HUES64 (cell line): ENCODE data around the gene EIF2B4. TPM values are rescaled to one million over a fixed set of nuclear protein-coding genes. Genes with fewer than 3 reads are reported as not detected.

Source experiments
- H3K27ac ChIP-seq: 2 replicates; pipeline ENCODE4 v1.7.0; 2013; ENCODE audit warnings: low read depth, low read length, inconsistent platforms
- H3K27me3 ChIP-seq: 2 replicates; pipeline ENCODE4 v1.6.1; 2013; ENCODE audit warnings: mild to moderate bottlenecking, low read length; ENCODE audit not compliant: insufficient read depth
- H3K36me3 ChIP-seq: 2 replicates; pipeline ENCODE4 v1.6.1; 2013; ENCODE audit warnings: mild to moderate bottlenecking, low read length; ENCODE audit not compliant: insufficient read depth
- H3K4me1 ChIP-seq: 2 replicates; pipeline ENCODE4 v1.6.1; 2013; ENCODE audit warnings: mild to moderate bottlenecking, low read length, moderate library complexity; ENCODE audit not compliant: insufficient read depth
- H3K4me3 ChIP-seq: 2 replicates; pipeline ENCODE4 v1.5.1; 2013; ENCODE audit warnings: mild to moderate bottlenecking, low read length, moderate library complexity
- H3K9ac ChIP-seq: 2 replicates; pipeline ENCODE4 v1.6.1; 2013; ENCODE audit warnings: mild to moderate bottlenecking, low read depth, low read length
- H3K9me3 ChIP-seq: 2 replicates; pipeline ENCODE4 v1.6.1; 2013; ENCODE audit warnings: low read depth, low read length; ENCODE audit not compliant: insufficient read depth
- WGBS: fragments of 150-250, 120-280 bp; methylation state at CpG from one replicate; pipeline ENCODE4 v1.1.7; 2013; ENCODE audit warnings: missing lambda C conversion rate; 5-methylcytosine and 5-hydroxymethylcytosine counted together
- polyA plus RNA-seq, 2 experiments: library from polyadenylated mRNA; stranded (reverse); fragments of 50-300 nt; gene quantifications; one replicate each; pipeline ENCODE4 v1.2.3, GENCODE V29; 2013

EIF2B4 gene
- 50.7 TPM for polyA plus RNA-seq (2013, experiment 1 of 2)
- polyA plus RNA-seq (2013, experiment 2 of 2) = 46.6 TPM

DNA sequence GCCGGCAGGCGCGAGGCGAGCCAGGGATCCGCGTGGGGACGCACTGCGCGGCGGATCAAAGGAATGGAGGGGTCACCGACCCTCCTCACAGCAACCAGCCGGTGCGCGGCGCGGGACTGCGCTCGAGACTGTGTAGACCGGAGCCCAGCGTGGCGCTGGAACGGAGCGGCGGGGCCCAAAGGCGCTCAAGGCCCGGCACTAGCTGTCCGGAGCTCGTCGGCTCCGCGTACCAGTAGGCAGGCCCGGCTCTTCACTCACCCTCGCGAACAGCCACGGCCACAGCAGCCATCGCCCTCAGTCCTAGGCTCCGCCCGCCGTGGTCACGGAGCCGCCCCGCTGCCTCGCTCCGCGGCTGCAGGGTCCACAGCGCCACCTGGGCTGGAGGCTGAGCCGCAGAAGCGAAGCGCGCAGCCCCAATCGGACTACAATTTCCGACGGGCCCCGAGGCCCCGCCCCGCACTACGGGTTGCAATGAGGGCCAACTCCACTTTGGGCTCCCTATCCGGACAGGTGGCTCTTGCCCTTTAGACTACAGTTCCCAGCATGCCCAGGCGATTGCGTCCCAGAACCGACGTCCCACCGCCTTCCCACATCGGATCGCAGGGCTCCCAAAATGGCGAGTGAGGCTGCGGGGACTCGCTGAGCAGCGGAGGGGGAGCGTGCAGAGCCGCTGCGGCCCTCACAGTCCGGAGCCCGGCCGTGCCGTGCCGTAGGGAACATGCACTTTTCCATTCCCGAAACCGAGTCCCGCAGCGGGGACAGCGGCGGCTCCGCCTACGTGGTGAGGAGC, at the start of gene EIF2B4, which contains the start of gene SNX17:
Gene EIF2B4, minus strand, starts transcription at position 313 of the 790 bp plus-strand sequence. Its CDS starts 24 bp downstream, at position 289.
Gene SNX17, plus strand, starts transcription at position 591 of the 790 bp plus-strand sequence. Its CDS starts 128 bp downstream, at position 719.
- under 1% methylated on average over 85 of the region's 85 CpGs for WGBS
- peak within 1 kb of the TSS; percentile 69 for H3K27ac ChIP-seq
- peak within 1 kb of the TSS; percentile 98 for H3K4me3 ChIP-seq
- H3K4me1 ChIP-seq = peaks cover 9% of the 10 kb centered on the region; the same call in 1 of the 2 replicates
- H3K27me3 ChIP-seq = no peaks in the 10 kb centered on the region
- H3K36me3 ChIP-seq = peaks cover 63% of the 10 kb centered on the region
- H3K9me3 ChIP-seq = no peaks in the 10 kb centered on the region
- H3K9ac ChIP-seq = peak within 1 kb of the TSS; percentile 93

GRCh38 chr2:27416151-27416550, 46.0 kb upstream of the EIF2B4 start:
- no peaks in the 10 kb centered on the region for H3K4me1 ChIP-seq
- no peaks in the 10 kb centered on the region for H3K27me3 ChIP-seq
- no peak overlapping the region for H3K27ac ChIP-seq
- no peak overlapping the region for H3K9ac ChIP-seq
- H3K36me3 ChIP-seq = no peaks in the 10 kb centered on the region
- H3K4me3 ChIP-seq = no peak overlapping the region
- WGBS = 93% methylated on average over 6 of the region's 6 CpGs
- H3K9me3 ChIP-seq = no peaks in the 10 kb centered on the region

DNA sequence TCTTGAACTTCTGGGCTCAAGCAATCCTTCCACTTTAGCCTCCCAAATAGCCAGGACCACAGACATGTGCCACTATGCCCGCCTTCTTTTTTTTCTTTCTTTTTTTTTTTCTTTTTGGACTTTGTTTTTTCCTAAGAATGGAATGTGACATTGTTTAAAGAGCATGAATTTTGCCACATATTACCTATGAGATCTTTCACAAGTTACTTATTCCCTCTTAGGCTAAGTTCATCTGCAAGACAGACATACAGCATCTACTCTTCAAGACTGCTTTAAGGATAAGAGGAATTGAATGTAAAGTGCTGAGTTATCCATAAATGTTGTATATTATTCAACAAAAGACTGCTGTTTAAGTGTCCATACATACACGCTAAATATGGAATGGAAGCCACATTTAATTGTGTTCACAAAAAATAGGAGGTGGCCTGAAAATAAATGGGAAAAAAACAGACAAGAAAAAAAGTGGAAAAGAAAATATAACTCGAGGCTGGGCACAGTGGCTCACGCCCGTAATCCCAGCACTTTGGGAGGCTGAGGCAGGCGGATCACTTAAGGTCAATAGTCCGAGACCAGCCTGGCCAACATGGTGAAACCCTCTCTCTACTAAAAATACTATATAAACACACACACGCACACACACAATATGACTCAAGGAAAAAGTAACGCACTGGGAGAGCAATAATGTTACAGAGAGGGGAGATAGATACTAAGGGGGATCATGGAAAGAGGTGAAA, 42.4 kb upstream of the EIF2B4 start:
- whole genome bisulfite sequencing = 92% methylated on average over 7 of the region's 9 CpGs
- Histone ChIP-seq H3K27ac (no peak overlapping the region), H3K9ac (no peak overlapping the region)

DNA sequence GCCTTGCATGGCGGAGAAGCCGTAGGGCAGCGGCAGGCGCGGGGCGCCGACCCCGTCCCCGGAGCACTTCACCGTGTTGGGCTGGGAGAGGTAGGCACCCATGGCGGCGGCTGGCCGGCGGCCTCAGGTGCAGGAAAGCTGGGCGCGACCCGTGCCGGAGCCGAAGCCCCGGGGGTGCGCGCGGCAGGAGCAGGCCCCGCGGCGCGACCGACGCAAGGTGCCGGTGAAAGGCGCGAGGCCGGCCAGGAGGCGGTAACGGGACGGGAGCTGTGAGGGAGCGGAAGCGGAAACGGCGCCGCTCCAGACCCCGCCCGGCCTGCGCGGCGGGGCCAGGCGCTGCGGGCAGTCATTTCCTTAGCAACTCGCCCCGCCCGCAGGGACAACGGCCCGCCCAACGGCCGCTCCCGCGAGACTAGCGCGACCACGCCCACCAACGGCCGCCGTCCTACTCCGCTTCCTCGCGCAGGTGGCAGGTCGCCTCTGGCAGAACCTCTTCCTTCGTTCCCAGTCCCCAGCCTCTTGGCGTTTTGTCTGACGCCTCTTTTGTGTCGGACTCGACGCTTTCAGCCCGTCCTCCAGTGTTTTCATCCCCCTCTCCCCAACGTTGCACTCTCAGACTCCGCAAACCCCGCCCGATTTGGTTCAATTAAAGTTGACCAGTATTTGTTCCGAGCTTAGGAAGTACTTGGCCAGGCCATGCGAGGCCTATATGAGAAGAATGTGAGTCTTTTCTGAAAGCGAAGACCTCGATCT, 39.4 kb upstream of the EIF2B4 start, which contains the start of gene PPM1G:
Gene PPM1G, minus strand, starts transcription at position 271 of the 753 bp plus-strand sequence. Its CDS starts 169 bp downstream, at position 102.
- peaks cover 4% of the 10 kb centered on the region; the same call in 1 of the 2 replicates for H3K4me1 ChIP-seq

More for the DNA sequence above, 42.4 kb upstream of the EIF2B4 start:
- peaks cover under 1% of the 10 kb centered on the region for H3K36me3 ChIP-seq
- H3K27me3 ChIP-seq = no peaks in the 10 kb centered on the region
- peaks cover 4% of the 10 kb centered on the region; the same call in 1 of the 2 replicates for H3K4me1 ChIP-seq
- H3K4me3 ChIP-seq = no peak overlapping the region
- H3K9me3 ChIP-seq = no peaks in the 10 kb centered on the region

GRCh38 chr2:27408601-27409320, 38.6 kb upstream of the EIF2B4 start:
- Histone ChIP-seq H3K9ac (peak overlapping the region; percentile 92), H3K36me3 (peaks cover 11% of the 10 kb centered on the region), H3K27ac (peak overlapping the region; percentile 89), H3K4me3 (peak overlapping the region; percentile 92), H3K4me1 (peaks cover 4% of the 10 kb centered on the region; the same call in 1 of the 2 replicates), H3K27me3 (no peaks in the 10 kb centered on the region), H3K9me3 (no peaks in the 10 kb centered on the region)
- WGBS = under 1% methylated on average over 33 of the region's 33 CpGs

More for the DNA sequence above, 39.4 kb upstream of the EIF2B4 start, which contains the start of gene PPM1G:
- H3K27me3 ChIP-seq = no peaks in the 10 kb centered on the region
- WGBS = 4% methylated on average over 82 of the region's 82 CpGs
- peak within 1 kb of the TSS; percentile 92 for H3K4me3 ChIP-seq
- peaks cover 7% of the 10 kb centered on the region for H3K36me3 ChIP-seq
- H3K9ac ChIP-seq = peak within 1 kb of the TSS; percentile 92
- peak within 1 kb of the TSS; percentile 89 for H3K27ac ChIP-seq
- no peaks in the 10 kb centered on the region for H3K9me3 ChIP-seq

GRCh38 chr2:27407798-27408491, 37.8 kb upstream of the EIF2B4 start:
- peaks cover 4% of the 10 kb centered on the region; the same call in 1 of the 2 replicates for H3K4me1 ChIP-seq
- peak overlapping the region; percentile 92; the same call in 1 of the 2 replicates for H3K9ac ChIP-seq
- no peaks in the 10 kb centered on the region for H3K9me3 ChIP-seq
- 46% methylated on average over 12 of the region's 16 CpGs for WGBS
- no peak overlapping the region for H3K27ac ChIP-seq
- H3K27me3 ChIP-seq = no peaks in the 10 kb centered on the region
- H3K4me3 ChIP-seq = peak overlapping the region; percentile 92
- H3K36me3 ChIP-seq = peaks cover 14% of the 10 kb centered on the region

GRCh38 chr2:27400348-27401135, 30.4 kb upstream of the EIF2B4 start:
- H3K4me3 ChIP-seq = no peak overlapping the region
- H3K4me1 ChIP-seq = no peaks in the 10 kb centered on the region
- no peak overlapping the region for H3K27ac ChIP-seq
- peaks cover 25% of the 10 kb centered on the region; the same call in 1 of the 2 replicates for H3K36me3 ChIP-seq
- H3K9ac ChIP-seq = no peak overlapping the region
- WGBS = 100% methylated on average over 1 of the region's 2 CpGs
- no peaks in the 10 kb centered on the region for H3K9me3 ChIP-seq
- no peaks in the 10 kb centered on the region for H3K27me3 ChIP-seq

- H3K27ac ChIP-seq = no peak overlapping the region
- no peaks in the 10 kb centered on the region for H3K9me3 ChIP-seq
- 97% methylated on average over 5 of the region's 5 CpGs for WGBS
- no peak overlapping the region for H3K4me3 ChIP-seq
- no peaks in the 10 kb centered on the region for H3K4me1 ChIP-seq
- H3K36me3 ChIP-seq = peaks cover 19% of the 10 kb centered on the region; the same call in 1 of the 2 replicates
- H3K27me3 ChIP-seq = no peaks in the 10 kb centered on the region
- no peak overlapping the region for H3K9ac ChIP-seq
These were observed 28.8 kb upstream of the EIF2B4 start for GRCh38 chr2:27398962-27399361.

- no peaks in the 10 kb centered on the region for H3K27me3 ChIP-seq
- 97% methylated on average over 33 of the region's 33 CpGs for WGBS
- H3K27ac ChIP-seq = no peak overlapping the region
- no peaks in the 10 kb centered on the region for H3K9me3 ChIP-seq
- peaks cover 15% of the 10 kb centered on the region; the same call in 1 of the 2 replicates for H3K36me3 ChIP-seq
- H3K4me1 ChIP-seq = no peaks in the 10 kb centered on the region
- H3K4me3 ChIP-seq = no peak overlapping the region
- H3K9ac ChIP-seq = no peak overlapping the region
These were observed 23.1 kb upstream of the EIF2B4 start for GRCh38 chr2:27393225-27393624.
